ENCODE measurements around the gene PCDHGC3.

PCDHGC3 gene

DNA sequence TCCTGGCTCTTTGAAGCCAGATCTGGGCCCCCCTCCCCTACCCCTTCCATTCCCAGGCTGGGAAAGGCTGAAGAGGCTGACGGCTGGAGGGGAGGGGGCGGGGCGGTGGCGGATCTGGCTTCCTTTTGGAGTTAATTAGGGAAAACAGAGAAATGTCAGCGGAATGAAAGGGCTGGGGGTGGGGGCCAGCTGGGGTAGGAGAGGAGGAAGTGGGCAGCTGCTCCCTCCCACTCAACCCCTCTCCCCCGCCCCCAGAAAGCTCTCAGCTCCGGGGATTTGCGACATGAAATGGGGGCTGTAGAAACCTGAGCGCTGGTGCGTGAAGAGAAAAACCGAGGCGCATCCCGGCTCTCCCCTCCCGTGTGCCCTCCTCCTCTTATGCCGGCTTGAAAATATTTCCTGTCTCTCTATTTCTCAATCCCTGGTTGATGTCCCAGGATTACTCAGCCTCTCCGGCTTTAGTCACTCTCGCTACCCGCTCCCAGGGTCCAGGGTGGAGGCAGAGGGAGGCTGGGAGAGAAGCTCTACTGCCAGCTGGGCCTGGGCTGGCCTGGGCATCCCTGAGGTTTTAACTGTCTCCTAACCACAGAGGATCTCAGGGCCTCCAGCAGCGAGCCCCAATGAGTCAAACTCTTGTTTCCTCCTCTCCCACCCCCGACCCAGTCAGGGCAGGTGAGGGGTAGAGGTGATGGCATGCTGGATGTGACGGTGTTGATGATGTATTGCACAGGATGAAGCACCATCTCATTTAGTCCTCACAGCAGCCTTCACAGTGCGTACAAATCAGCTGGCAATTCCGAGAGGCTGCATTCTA is 33.2 kb downstream of the PCDHGC3 start:
- DNase-seq (ENCODE audit: low spot score) = no peak

DNA sequence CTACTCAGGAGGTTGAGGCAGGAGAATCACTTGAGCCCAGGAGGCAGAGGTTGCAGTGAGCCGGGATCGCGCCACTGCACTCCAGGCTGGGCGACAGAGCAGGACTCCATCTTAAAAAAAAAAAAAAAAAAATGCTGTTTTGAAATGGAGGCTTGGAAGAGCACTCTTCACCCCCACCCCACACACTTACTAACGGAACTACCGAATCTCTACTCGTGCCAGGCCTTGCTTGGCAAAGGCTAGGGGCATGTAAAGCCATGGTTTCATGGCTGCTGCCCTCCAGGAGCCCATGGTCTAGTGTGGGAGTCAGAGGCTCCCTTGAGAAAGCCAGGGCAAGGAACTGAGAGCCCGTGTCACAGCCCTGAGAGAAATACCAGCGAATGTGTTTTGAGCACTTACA is 34.4 kb downstream of the PCDHGC3 start:
- no peak for DNase-seq (ENCODE audit: low spot score)

DNA sequence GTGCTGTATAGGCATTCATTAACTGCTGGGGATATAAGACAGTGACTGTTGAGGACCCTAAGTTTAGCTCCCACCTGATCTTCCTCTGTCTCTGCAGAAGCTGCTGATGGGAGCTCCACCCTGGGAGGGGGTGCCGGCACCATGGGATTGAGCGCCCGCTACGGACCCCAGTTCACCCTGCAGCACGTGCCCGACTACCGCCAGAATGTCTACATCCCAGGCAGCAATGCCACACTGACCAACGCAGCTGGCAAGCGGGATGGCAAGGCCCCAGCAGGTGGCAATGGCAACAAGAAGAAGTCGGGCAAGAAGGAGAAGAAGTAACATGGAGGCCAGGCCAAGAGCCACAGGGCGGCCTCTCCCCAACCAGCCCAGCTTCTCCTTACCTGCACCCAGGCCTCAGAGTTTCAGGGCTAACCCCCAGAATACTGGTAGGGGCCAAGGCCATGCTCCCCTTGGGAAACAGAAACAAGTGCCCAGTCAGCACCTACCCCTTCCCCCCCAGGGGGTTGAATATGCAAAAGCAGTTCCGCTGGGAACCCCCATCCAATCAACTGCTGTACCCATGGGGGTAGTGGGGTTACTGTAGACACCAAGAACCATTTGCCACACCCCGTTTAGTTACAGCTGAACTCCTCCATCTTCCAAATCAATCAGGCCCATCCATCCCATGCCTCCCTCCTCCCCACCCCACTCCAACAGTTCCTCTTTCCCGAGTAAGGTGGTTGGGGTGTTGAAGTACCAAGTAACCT is 35.3 kb downstream of the PCDHGC3 start:
- no peak for DNase-seq (ENCODE audit: low spot score)

DNA sequence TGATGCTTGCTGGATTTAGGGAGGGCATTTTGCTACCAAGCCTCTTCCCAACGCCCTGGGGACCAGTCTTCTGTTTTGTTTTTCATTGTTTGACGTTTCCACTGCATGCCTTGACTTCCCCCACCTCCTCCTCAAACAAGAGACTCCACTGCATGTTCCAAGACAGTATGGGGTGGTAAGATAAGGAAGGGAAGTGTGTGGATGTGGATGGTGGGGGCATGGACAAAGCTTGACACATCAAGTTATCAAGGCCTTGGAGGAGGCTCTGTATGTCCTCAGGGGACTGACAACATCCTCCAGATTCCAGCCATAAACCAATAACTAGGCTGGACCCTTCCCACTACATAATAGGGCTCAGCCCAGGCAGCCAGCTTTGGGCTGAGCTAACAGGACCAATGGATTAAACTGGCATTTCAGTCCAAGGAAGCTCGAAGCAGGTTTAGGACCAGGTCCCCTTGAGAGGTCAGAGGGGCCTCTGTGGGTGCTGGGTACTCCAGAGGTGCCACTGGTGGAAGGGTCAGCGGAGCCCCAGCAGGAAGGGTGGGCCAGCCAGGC is 36.1 kb downstream of the PCDHGC3 start:
- no peak for DNase-seq (ENCODE audit: low spot score)

DNA sequence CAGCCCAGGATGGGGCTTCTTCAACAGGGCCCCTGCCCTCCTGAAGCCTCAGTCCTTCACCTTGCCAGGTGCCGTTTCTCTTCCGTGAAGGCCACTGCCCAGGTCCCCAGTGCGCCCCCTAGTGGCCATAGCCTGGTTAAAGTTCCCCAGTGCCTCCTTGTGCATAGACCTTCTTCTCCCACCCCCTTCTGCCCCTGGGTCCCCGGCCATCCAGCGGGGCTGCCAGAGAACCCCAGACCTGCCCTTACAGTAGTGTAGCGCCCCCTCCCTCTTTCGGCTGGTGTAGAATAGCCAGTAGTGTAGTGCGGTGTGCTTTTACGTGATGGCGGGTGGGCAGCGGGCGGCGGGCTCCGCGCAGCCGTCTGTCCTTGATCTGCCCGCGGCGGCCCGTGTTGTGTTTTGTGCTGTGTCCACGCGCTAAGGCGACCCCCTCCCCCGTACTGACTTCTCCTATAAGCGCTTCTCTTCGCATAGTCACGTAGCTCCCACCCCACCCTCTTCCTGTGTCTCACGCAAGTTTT is 36.7 kb downstream of the PCDHGC3 start:
- peak; percentile 85 for DNase-seq (ENCODE audit: low spot score)

DNA sequence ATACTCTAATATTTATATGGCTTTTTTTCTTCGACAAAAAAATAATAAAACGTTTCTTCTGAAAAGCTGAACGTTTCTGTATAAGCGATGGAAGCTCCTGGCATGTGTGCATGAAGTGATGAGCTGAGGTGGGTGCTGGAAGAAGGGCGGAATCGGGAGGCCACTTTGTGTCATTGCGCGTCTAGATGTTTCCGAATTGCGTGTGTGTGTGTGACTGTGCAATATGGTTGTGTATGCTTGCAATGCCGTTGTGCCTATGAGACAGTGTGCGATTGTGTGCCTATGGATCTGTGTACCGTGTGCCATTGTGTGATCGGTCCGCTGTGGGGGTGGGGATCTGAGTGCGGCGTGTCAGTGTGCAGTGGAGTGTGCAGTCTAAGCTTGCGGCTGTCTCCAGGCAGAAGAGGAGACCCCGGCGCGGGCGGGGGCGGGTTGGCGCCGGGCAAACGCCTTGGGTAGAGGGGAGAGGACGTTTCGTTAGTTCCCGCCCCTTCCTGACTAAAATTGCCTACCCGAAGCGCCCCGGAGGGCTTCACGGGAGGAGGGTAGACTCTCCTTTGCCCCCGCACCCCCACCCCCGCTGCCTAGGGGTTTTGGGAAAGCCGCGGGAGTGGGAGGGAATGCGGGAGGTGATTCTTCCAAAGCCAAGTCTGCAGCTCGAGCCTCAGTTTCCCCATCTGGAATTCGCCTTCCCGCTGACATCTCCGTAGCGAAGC is 37.3 kb downstream of the PCDHGC3 start:
- peak; percentile 12 for DNase-seq (ENCODE audit: low spot score)

DNA sequence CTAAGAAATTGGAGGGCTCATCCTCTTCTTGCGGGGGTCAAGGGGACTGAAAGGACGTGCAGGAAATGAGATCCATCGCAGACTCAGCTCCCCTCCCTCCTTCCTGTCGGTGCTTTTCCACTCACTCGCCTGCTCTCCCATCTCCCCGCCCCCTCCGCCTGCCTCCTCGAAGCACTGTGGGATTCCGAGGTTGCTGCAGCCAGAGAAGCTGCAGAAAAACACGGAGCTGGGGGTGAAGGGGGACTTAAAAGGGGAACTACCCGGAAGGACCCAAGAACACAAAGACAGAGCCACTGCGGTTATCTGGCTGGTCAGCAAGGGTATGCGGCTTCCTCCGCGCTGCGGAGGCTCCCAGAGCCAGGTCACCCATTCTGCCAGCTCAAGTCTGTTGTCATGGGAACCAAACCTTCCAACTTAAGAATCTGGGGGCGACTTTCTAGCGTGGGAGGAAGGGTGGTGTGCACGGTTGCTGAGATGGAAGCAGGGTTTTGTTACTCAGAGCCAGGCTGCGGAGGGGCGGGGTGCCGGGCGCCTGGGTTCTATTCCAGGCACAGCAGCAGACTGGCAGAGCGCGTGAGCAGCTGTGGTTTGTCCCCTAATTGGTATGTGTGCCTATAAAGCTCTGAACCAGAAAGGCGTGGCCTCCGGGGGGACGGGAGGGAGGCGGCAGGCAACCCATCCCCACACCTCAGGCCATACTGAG is 38.0 kb downstream of the PCDHGC3 start:
- peak; percentile 56 for DNase-seq (ENCODE audit: low spot score)

DNA sequence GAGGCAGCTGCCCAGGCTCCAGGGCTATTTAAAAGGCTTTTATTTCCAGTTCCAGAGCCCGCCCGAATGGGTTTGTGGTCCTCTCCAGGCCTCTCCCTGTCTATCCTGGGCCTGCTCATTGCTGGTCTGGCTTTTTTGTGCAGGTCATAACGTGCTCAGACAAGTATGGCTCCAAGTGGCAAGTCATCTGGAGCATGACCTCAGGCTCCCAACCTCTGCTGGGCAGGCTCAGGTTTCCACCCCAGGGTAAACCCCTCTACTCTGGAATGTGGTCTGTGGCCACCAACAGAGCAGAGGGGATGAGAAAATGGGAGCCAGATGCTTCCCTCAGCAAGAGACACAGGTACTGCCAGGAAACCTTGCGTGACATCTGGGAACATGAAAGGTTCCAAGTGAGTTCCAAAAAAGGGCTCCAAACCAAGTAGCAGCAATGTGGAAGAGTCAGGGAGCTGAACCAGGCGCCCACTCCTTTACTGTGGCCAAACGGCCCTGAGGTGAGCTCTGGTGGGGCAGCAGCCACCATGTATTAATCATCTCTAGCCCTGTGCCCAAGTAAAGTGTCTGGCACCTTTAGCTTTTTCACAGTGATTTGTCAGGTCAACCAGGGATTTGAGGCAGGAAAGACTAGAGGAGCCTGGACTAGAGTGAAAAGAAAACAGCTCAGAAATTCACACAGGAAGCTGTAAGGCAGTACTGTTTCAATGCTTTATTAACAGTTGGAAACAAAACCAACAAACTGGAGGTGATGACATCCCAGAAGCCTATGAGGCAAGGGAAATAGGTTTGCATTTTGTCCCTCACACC is 38.8 kb downstream of the PCDHGC3 start:
- no peak for DNase-seq (ENCODE audit: low spot score)

DNA sequence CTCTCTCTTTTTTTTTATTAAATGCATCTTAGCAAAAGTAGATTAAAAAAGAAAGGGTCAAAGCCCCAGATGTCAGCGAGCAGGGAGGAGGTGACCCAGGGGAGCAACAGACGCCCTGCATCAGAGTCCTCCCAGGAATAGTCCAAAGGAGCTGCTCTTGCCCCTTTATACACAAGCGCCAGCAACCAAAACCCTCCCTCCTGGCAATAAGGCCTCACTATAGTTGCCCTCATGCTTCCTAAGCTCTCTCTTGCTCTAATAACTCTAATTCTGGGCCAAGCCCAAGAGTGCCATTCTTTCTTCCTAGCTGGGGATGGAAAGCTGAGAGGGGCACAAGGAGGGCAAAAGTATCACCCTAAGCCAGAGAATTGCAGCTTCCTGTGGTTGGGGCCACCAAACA is 39.4 kb downstream of the PCDHGC3 start:
- DNase-seq (ENCODE audit: low spot score) = no peak

DNA sequence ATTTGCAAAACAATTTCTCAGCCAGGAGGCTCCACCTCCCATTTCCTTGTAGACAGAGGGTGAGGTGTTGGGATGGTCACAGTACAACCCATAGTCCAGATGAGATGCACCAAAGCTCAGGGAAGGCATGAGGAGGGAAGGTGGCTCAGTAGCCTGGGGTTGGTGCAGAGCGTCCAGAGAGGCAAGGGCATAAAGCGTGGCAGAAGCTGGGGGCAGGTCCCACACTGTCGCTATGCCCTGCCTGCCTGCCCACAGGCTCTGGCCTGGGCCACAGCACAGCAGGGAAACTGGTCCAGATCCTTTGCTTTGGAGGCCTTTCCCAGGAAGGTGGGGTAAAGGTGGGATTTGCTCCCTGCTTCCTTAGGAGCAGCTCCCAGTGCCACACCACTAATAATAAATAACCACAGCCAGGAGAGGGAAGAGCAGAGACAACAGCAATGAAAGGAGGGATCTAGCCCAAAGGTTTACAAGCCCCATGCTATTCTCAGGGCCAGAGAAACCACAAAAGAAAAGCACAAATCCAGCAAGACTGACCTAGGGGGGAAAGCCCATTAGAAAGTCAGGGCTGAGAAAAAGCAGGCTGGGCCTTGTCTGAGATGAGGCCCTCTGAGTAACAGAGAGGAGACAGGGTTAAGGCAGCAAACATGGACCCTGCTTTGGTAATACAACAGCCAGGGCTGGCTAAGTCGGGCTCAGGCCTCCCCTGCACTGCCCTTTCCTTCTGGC is 40.3 kb downstream of the PCDHGC3 start:
- DNase-seq (ENCODE audit: low spot score) = no peak

DNA sequence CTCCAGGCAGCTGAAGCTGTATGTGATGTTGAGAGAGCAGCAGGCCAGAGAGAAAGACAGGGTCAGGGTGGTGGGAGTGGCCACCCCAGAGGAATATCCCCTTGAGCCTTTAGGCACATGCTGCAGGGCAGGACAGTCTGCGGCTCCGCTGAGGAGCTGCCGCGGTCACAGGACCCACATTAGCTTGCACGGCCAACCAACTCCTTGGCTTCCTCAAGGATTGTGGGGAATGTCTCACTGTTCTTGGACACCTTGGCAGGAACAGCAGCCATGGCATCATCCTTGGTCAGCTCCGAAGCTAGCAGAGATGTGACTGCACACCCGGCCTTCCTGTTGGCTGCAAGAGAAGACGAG is 40.9 kb downstream of the PCDHGC3 start:
- DNase-seq (ENCODE audit: low spot score) = no peak

DNA sequence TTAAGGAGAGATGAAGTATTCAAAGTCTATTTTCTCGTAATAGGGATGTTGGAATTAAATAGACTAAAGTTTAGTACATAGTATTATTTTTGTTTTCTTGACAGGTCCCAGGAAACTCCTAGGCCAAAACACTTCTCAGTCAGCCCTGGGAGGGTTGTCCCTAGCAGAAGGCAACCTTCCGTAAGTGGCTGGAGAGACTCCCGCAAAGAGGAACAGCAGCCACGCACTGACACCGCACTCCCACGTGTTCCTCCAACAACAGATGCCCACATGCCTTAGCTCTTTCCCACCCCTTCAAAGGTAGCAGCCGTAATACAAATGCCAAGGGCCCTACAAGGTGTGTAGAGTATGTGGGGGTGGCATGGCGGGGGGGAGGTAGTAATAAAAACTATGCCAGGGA is 41.5 kb downstream of the PCDHGC3 start:
- no peak for DNase-seq (ENCODE audit: low spot score)

DNA sequence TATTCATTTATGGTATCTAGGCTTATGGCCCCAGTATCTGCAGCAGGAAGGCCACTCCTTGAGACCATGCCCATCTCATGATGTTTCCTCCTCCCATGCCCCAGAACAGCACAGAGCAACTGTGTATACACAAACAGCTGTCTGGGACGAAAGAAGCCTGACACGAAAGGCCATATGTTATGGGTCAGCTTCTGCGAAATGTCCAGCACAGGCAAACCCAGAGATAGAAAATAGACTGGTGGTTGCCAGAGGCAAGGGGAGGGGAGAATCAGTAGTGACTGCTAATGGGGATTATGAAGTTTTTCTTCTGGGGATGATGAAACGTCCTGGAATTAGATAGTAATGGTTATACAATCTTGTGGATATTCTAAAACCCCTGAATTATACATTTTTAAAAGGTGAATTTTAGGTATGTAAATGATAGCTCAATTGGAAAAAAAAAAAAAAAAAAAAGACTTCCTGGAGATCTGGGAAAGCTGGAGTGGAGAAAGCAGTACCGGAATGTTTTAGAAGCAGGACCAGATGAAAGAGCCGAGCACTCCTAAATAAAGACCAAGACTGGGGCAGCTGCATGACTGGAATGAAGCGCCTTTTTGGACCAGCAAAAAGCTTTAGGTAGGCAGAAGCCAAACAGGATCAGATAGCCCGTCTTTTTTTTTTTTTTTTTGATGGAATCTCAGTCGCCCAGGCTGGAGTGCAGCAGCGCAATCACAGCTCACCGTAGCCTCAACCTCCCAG is 42.3 kb downstream of the PCDHGC3 start:
- DNase-seq (ENCODE audit: low spot score) = no peak

DNA sequence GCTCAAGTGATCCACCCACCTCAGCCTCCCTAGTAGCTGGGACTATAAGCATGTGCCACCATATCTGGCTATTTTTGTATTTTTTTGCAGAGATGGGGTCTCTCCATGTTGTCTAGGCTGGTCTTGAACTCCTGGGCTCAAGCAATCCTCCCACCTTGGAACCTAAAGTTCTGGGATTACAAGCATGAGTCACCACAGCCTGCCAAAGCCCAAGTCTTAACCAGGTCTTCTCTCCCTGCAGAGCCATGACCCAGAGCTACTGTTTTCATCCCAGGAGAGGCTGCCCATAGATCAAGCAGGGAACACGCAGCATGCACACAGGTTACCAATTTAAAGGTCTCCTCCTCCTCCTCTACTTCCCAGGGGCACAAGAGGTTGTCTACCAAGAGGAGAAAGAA is 42.9 kb downstream of the PCDHGC3 start:
- no peak for DNase-seq (ENCODE audit: low spot score)

DNA sequence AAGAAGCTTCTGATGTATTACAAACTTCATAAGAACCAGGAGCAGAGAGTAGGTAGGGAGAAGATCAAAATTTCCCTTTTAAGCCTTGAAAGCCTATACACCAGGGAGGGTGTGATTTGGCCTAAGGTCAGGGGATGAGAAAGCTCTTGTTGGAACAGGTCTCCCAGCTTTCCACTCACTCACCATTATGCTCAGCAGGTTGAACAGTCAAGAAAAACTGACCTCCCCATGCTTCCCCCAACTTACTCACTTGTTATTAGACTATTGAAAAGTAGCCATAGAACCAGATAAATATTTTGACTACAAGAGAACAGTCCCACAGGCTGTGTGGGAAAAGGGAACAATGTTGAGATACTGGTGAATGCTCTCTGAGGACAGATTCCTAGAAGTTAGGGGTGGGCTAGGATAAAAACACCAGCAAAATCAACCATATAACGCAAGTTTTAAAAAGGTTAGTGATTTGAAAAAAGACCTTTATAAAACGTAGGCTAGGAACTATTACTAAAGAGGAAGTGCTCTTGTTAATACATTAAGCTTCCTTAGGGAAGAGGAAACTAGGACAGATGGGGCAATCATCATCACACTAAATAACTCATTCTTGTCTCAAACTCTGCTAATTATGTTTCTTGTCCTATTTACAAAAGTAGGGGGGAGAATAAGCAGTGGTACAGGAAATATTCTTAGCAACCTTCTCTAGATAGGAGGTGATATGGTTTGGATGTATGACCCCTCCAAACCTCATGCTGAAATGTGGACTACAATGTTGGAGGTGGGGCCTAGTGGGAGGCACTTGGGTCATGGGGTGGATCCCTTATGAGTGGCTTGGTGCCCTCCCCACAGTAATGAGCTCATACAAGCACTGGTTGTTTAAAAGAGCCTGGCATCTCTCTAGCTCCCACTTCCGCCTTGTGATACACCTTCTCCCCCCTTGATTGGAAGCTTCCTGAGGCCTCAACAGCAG is 44.1 kb downstream of the PCDHGC3 start:
- no peak for DNase-seq (ENCODE audit: low spot score)

DNA sequence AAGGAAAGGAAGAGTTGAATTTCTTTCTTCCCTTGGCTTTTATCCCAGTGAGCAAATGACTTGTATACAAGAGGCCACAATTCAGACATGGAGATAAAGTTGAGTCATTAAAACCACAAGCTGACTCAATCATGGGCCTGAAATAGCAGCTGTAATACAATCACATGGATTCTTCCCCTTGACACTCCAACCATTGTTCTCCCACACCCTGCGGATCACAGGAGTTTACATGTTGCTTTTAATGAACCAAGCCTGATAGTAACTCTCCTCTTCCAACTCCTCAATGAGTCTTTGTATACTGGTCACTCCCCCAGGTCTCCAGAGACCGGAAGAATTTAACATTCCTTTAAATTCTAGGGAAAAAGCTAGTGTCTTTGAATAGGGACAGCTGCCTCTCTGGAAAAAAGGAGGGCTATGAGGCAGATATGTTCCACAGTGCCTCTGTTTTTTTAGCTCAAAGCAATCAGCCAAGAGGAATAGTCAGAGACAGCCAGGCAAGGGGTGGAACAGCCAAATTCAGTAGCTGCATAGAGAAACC is 45.5 kb downstream of the PCDHGC3 start:
- DNase-seq (ENCODE audit: low spot score) = no peak

DNA sequence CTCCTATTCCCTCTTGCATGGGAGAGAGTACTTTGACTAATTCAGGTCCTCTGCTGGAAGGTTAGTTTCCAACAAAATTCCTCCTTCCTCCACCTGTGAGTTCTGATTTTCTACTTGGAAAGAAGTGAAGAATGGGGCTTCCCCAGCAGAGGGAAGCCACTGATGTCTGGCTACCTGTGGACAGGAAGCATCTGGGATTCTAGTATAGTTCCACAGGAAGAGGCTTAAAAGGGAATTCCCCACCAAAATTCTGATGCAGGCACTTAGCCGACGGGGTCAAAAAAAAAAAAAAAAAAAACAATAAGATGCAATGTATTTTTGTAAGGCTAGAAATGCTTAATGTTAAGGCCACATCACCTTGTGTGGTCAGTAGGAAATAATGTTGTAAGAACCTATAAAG is 46.5 kb downstream of the PCDHGC3 start:
- DNase-seq (ENCODE audit: low spot score) = no peak

DNA sequence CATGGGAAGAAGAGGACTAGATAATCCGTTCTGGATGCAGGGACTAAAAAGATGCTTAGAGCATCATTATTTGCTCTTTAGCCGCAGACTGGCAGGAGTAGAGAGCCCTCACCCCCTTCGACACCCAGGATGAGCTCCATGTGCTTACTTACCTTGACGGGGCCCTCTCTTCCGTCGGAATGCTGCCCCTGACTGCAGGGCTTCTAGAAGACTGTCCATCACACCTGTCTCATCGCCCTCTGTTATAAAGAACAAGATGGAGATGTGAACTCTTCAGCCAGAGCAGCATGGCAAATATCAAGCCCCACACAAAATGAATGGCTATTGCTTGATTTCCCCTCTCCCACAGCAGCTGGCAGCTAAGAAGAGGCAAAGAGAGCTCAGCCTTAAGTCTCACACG is 48.2 kb downstream of the PCDHGC3 start:
- DNase-seq (ENCODE audit: low spot score) = no peak

All from CD4-positive, alpha-beta T cell treated with Interleukin-15 for 4 hours (primary cell).